LNCaP clone FGC (cell line): ENCODE measurements around the gene CACNB2.

Source experiments
- DNase-seq: peaks from one replicate; pipeline ENCODE4 v3.0.0-alpha.2; 2011; ENCODE audit warnings: low read depth
- H3K4me3 ChIP-seq: 2 replicates; pipeline ENCODE4 v1.5.1; 2011; ENCODE audit warnings: mild to moderate bottlenecking, low read depth, low read length, control low read depth
- CTCF ChIP-seq: IDR thresholded peaks from 2 replicates; pipeline ENCODE4 v1.5.1; 2012; ENCODE audit warnings: mild to moderate bottlenecking; ENCODE audit not compliant: control insufficient read depth, insufficient read depth; ENCODE audit errors: extremely low read depth

The CACNB2 gene

DNA sequence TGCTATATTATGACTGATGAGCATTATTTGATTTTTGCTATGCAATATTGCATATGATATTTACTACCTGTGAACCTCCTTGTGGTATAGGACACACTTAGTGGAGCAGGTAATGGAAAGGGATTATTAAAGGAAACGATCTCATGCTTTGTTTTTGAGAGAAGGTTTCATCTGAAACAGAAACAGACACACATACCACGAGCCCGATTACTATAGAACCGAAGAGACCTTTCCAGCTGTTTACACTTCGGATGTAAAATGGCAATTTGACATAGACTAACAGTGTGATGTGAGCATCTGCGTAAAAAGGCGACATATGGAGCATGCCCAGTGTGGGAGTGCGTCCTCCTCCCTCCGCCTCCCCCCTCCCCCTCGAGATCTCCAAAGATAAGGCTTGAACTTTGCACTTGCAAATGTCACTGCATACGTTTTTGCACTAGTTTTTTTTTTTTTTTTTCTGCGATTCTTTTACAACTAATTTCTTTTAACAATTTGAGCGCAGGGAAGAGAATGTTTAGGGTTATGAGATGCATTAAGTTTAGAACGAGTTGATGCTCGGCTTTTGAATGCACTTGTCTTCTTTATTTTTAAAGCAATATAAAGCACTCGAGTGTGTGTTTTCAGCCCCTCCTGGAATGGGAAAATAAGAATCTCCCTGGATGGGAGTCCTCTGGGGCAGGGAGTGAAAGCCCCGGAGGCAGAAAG lies 260.1 kb downstream of the CACNB2 start:
- DNase-seq, result peak; percentile 15
- no peak for TF ChIP-seq CTCF
- peak overlapping the region; percentile 32 for H3K4me3 ChIP-seq

DNA sequence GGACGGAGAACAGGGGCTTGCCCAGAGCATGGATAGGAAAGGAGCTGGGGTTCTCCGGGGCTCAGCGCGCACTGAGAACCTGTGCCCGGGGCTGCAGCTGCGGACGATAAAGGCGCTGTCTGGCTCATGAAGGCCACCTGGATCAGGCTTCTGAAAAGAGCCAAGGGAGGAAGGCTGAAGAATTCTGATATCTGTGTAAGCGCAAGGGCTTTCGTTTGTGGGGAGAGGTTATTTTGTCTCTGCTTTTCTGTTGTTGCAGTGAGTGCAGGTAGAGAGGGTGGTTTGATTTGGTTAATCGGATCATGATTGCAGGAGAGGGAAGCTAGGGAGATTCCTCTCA lies 260.7 kb downstream of the CACNB2 start:
- H3K4me3 ChIP-seq, result peak overlapping the region; percentile 32
- no peak for DNase-seq
- no peak for TF ChIP-seq CTCF

DNA sequence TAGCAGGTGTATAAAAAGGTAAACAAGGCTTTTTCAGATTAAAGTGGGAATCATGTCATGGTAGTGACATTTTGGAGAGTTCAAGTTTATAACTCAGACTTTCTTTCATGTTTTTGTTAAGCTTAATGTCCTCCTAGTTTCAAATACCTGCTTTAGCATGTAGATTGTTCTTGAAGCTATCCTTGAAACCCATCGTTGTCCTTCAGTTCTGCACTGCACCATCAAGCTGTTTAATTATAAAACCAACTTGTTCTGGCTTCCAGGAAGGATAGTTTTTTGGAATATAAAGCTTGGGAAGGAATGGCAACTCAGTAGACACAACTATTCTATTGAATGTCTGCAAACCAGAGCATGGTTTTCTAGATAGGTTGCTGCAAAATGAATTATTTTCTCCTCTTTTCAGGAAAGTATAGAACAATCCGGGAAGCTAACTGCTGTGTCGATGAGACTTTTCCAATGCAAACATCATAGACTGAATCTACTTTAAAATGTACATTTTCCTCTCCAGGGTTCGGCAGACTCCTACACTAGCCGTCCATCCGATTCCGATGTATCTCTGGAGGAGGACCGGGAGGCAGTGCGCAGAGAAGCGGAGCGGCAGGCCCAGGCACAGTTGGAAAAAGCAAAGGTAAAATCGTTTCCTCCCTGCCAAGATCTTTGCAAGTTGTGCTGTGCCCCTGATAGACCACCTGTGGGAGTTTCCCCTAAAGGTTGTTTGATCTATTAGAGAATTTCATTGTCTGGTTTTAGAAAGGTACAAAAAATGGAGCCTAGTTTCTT lies 261.4 kb downstream of the CACNB2 start:
- no peak for DNase-seq
- no peak overlapping the region for H3K4me3 ChIP-seq
- TF ChIP-seq CTCF, result no peak

DNA sequence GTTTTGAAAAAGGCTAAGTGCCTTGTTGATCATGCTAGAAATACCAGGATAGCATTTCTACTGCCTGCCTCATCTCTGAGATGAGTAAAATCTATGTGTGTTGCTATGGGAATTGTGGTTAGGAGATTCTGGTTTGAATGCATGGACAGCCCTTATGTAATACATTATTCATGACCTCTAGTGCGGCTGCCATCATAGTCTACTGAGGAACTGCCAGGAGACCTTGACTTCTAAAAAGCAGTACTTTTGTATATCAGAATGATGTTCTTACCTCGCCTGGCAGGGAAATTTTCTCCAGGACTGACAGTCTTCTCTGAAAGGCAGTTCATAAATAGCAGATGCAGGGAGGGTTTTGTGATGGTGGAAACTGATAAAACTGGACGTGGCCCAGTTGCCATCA lies 262.6 kb downstream of the CACNB2 start:
- H3K4me3 ChIP-seq, result no peak overlapping the region
- TF ChIP-seq CTCF, result no peak
- no peak for DNase-seq

DNA sequence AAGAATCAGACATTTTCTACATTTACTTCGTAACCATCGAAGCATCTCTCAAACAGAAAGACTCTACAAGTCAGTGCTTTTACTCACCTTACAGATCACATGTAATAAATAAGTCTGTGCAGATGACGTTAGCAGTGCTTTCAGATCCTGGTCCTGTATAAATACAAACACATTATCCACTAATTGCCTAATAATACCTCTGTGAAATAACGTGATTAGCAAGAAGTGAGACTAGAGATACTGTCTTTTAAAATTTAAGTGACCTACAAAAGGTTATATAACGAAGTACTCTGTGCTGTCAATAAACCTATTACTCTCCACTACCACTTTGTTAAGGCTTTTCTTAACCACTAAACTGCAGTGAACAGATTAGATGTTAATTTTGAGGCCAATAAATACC lies 264.3 kb downstream of the CACNB2 start:
- no peak overlapping the region for H3K4me3 ChIP-seq
- TF ChIP-seq CTCF, result no peak
- DNase-seq, result no peak

- 0 out of 2 replicates have a peak, but pooled peaks have one; percentile 9 for TF ChIP-seq CTCF
- H3K4me3 ChIP-seq, result no peak overlapping the region
- peak; percentile 33 for DNase-seq
These were observed 265.9 kb downstream of the CACNB2 start for GRCh38 chr10:18406136-18406535.
